Left lung (tissue), 10 donors: ENCODE measurements around the gene PALLD. TPM values are rescaled to one million over a fixed set of nuclear protein-coding genes. Genes with fewer than 3 reads are reported as not detected.
A peak's percentile ranks its signal among the peaks of the same experiment; 100 is the strongest.

ENCODE experiments used
- ATAC-seq: fragments of 200-7000 bp; cut with Tn5 transposase; one replicate; pipeline ENCODE4 v1.9.1; 2020; ENCODE audit warnings: moderate library complexity
- DNase-seq, 4 donors: peaks; one replicate each; pipeline ENCODE4 v3.0.0-alpha.2; 2013 to 2020
- H3K27ac ChIP-seq, 2 donors: fragments of 200-600 bp; sonication (generic) in 1 of 2; one replicate each; pipeline versions ENCODE4 v1.5.0 to v1.8.0; 2020 to 2021
- H3K27me3 ChIP-seq, 2 donors: fragments of 200-600 bp; sonication (generic) in 1 of 2; one replicate each; pipeline versions ENCODE4 v1.5.0 to v1.8.0; 2020 to 2021
- H3K36me3 ChIP-seq, 2 donors: fragments of 200-600 bp; sonication (generic) in 1 of 2; one replicate each; pipeline versions ENCODE4 v1.5.0 to v1.8.0; 2020 to 2021
- H3K4me1 ChIP-seq, 2 donors: fragments of 200-600 bp; one replicate each; pipeline ENCODE4 v1.8.0; 2021
- H3K4me3 ChIP-seq, 2 donors: fragments of 200-600 bp; sonication (generic) in 1 of 2; one replicate each; pipeline versions ENCODE4 v1.5.0 to v1.8.0; 2020 to 2021; ENCODE audit warnings: mild to moderate bottlenecking in 1 of 2
- H3K9me3 ChIP-seq, 2 donors: fragments of 200-600 bp; sonication (generic) in 1 of 2; one replicate each; pipeline versions ENCODE4 v1.5.0 to v1.8.0; 2020 to 2021
- intact Hi-C, 2 donors: fragments of 100-400 bp; cut with DNase I; formaldehyde crosslinking; loops; one replicate each; pipeline versions ENCODE4 v1.11.2 to v1.14.2; 2022
- polyA plus RNA-seq, 6 donors: library from polyadenylated mRNA; unstranded; fragments of 120-200 nt; gene quantifications; one replicate each; pipeline ENCODE4 v1.2.1, GENCODE V29; 2013; ENCODE audit not compliant: insufficient read length in 6 of 6
- total RNA-seq, 2 donors: library from RNA; stranded (reverse); fragmentation: NEBNext Ultra II Directional; extraction: Animal tissue kit (Norgen Biotek cat#: 25700); gene quantifications; one replicate each; pipeline ENCODE4 v1.2.1, GENCODE V29; 2021
- TF ChIP-seq, protein P1 (sequence below), 2 donors: fragments of 200-600 bp; sonication (generic) in 1 of 2; IDR thresholded peaks; one replicate each; pipeline versions ENCODE4 v1.5.0 to v1.8.0; 2021; ENCODE audit warnings: antibody characterized with exemption in 2 of 2
- donor health status: DM: no; HTN: yes; CAD: no.
- donor health status: DM: no; HTN: no; CAD: no.

Gene PALLD
- total and polyA plus RNA-seq, 8 donors, result 67.5 to 194 (median 80.4) TPM

DNA sequence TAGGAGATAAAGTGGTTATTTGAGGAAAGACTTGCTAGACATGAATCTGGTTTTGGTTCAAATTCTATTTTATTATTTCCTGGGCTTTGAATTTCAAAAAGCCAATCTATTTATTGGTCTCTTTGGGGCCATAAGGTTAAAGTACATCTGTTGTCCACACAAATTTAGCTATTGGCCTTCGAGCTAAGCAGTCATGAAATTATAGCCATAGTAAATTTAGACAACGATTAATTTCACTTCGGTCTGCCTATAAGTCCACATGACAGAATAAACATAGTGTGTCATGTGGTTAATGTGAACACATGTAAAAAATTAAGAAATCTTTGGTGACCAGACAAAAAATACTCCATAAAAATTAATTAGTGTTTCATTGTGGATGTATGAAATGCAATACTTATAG lies 161.9 kb downstream of the PALLD start:
- TF ChIP-seq, protein P1, sequence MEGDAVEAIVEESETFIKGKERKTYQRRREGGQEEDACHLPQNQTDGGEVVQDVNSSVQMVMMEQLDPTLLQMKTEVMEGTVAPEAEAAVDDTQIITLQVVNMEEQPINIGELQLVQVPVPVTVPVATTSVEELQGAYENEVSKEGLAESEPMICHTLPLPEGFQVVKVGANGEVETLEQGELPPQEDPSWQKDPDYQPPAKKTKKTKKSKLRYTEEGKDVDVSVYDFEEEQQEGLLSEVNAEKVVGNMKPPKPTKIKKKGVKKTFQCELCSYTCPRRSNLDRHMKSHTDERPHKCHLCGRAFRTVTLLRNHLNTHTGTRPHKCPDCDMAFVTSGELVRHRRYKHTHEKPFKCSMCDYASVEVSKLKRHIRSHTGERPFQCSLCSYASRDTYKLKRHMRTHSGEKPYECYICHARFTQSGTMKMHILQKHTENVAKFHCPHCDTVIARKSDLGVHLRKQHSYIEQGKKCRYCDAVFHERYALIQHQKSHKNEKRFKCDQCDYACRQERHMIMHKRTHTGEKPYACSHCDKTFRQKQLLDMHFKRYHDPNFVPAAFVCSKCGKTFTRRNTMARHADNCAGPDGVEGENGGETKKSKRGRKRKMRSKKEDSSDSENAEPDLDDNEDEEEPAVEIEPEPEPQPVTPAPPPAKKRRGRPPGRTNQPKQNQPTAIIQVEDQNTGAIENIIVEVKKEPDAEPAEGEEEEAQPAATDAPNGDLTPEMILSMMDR (IDR thresholded peaks at IDR 0.05), result no peak
- no peak overlapping the region for H3K4me3 ChIP-seq
- intact Hi-C loops, result no loop called here
- no peak overlapping the region for H3K27ac ChIP-seq
- no peaks in the 10 kb centered on the region for H3K27me3 ChIP-seq
- no peak for ATAC-seq
- no peaks in the 10 kb centered on the region for H3K4me1 ChIP-seq
- no peak for DNase-seq
- no peaks in the 10 kb centered on the region for H3K9me3 ChIP-seq
- H3K36me3 ChIP-seq, result no peaks in the 10 kb centered on the region

DNA sequence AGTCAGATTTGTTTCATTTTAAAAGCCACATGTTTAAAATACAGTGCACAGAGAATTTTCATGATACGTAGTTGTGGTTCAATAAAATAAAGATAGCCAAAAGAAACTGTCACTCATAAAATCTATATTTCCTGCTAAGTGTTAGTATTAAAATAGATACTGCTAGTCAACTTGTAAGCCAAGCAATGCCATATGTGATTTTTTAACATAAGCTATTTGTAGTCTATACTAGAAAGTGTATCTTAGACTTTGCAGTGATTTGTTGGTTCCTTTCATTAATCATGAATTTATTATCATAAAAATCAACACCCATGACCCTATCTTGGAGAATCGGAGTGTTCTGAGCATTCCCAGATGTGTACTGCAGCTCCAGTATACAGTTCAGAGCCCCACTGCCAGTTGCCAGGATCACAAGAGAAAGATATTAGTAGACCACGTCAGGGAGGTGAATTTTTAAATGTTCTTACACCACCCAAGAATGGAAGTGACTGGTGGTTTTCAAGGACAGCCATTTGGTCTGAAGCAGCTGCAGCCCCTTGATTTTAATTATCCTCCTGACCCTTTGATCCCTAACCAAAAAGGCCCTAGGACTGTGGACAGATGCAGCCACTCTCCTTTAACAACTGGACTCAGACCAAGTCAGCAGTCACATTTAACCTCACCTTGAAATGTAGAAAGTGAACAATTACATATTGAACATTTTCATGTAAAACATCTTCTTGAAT lies 163.1 kb downstream of the PALLD start:
- ATAC-seq (no peak), DNase-seq (no peak)
- Histone ChIP-seq H3K27ac (no peak overlapping the region), H3K4me3 (no peak overlapping the region), H3K9me3 (no peaks in the 10 kb centered on the region), H3K4me1 (no peaks in the 10 kb centered on the region), H3K36me3 (no peaks in the 10 kb centered on the region), H3K27me3 (no peaks in the 10 kb centered on the region)
- intact Hi-C loops, result no loop called here
- TF ChIP-seq, protein P1 (IDR thresholded peaks at IDR 0.05), result no peak

DNA sequence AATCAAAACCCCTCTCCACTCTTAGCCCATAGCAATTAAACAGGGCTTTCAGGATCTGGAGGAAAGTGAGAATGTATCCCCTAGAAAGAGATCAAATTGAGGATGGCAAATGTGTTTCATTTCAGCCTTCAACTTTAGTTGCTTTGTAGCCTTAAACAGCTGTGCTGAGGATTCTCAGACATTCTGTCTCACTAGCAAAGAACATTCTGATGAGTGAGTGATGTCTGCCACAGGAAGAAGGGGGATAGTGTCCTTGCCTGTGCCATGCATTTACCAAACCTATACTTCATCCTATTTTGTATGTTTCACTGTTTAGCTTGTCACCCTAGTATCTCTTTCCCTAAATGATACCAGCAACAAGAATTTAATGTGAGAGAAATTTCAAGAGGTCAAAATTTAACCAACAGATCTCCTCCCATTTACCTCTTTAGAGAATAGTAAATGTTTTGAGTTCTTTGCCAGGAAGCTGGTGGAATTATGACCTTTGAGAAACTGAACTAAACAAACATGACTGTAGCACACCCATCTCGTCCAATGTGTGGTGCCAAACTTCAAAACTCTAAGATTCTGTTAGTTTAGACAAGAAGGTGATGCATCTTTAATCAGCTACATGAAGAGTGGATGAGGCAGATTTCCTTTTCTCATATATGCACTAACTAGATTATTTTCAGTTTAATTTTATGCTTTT lies 165.6 kb downstream of the PALLD start:
- DNase-seq, result no peak
- Histone ChIP-seq H3K4me3 (no peak overlapping the region), H3K9me3 (no peaks in the 10 kb centered on the region), H3K36me3 (no peaks in the 10 kb centered on the region), H3K27me3 (no peaks in the 10 kb centered on the region), H3K27ac (no peak overlapping the region), H3K4me1 (no peaks in the 10 kb centered on the region)
- ATAC-seq, result no peak
- intact Hi-C loops, result no loop called here
- TF ChIP-seq, protein P1 (IDR thresholded peaks at IDR 0.05), result no peak

DNA sequence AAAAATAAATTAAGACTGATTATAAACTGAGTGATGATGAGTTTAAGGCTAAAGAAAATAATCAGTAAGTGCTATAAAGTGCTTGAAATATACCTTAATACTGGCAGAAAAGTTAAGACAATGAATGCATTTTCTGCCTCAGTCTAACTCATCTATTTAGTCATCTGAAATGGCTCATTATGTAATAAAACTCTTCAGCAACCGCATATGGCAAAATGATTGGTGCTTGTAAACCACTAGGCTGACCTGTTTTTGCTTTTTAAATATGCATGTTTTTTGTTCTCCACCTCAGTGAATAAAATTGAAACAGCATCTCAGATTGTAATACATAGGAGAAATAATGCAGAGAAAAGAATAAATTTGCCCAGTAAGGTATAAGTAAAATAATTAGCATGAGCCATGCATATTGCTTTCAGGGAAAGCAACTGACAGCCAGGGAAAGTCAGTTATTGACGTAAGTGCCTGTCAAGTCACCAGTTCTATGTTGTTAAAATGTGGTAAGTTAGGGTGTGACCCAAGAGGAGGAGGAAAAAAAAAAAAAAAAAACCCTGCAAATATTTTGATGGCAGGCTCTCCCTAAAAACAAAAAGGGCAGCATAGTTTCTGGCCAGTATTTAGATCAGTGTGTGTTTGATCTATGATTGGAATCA lies 167.5 kb downstream of the PALLD start:
- Histone ChIP-seq H3K4me3 (no peak overlapping the region), H3K9me3 (no peaks in the 10 kb centered on the region), H3K27me3 (no peaks in the 10 kb centered on the region), H3K36me3 (no peaks in the 10 kb centered on the region), H3K27ac (no peak overlapping the region), H3K4me1 (no peaks in the 10 kb centered on the region)
- no peak for DNase-seq
- intact Hi-C loops, result no loop called here
- TF ChIP-seq, protein P1 (IDR thresholded peaks at IDR 0.05), result no peak
- ATAC-seq, result peak; percentile 34

DNA sequence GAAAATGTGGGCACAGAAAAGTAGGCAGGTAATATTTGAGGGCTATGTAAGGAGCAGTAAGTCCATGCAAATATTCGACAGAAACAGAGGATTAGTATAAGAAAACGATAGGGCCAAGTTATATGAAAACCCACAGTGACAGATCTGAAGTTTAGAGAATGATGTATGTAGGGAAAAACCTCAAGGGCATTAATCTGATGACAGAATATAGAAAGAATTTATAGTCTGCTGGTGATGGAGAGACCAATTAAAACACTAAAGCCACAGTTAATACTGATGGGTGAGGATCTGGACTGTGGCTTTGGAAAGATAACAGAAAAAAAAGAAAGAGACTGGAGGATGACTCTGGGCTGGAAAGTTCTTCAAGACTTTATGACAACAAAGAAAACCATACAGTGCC lies 169.7 kb downstream of the PALLD start:
- Histone ChIP-seq H3K9me3 (no peaks in the 10 kb centered on the region), H3K4me3 (no peak overlapping the region), H3K4me1 (no peaks in the 10 kb centered on the region), H3K27me3 (no peaks in the 10 kb centered on the region), H3K36me3 (no peaks in the 10 kb centered on the region), H3K27ac (no peak overlapping the region)
- no peak for DNase-seq
- TF ChIP-seq, protein P1 (IDR thresholded peaks at IDR 0.05), result no peak
- ATAC-seq, result no peak
- intact Hi-C loops, result no loop called here
